GM23338 (cell line): ENCODE results near the gene B3GNT3. TPM values are rescaled to one million over a fixed set of nuclear protein-coding genes. Genes with fewer than 3 reads are reported as not detected.

Experiments
- ATAC-seq: fragments of 200-7000 bp; cut with Tn5 transposase; 3 replicates; pipeline ENCODE4 v1.9.1; 2020
- DNase-seq: peaks from one replicate; pipeline ENCODE4 v3.0.0-alpha.2; 2015; ENCODE audit warnings: low spot score
- H2AFZ ChIP-seq: fragments of 200-600 bp; sonication (generic); 2 replicates; pipeline ENCODE4 v1.8.0; 2016; ENCODE audit warnings: antibody characterized with exemption, mild to moderate bottlenecking, moderate library complexity
- H3F3A ChIP-seq: fragments of 200-600 bp; sonication (generic); replicated peaks from 2 replicates; pipeline ENCODE4 v1.8.0; 2017; ENCODE audit warnings: antibody characterized with exemption, mixed run types, low read depth
- H3K27ac ChIP-seq: fragments of 200-600 bp; sonication (generic); 2 replicates; pipeline ENCODE4 v1.6.1; 2016; ENCODE audit warnings: low read depth
- H3K27me3 ChIP-seq: fragments of 200-600 bp; sonication (generic); 2 replicates; pipeline ENCODE4 v1.8.0; 2016; ENCODE audit warnings: mild to moderate bottlenecking, mixed run types, moderate library complexity; ENCODE audit not compliant: insufficient read depth
- H3K36me3 ChIP-seq: fragments of 200-600 bp; sonication (generic); 2 replicates; pipeline ENCODE4 v1.8.0; 2016; ENCODE audit warnings: mild to moderate bottlenecking; ENCODE audit not compliant: insufficient read depth
- H3K4me1 ChIP-seq: fragments of 200-600 bp; sonication (generic); 2 replicates; pipeline ENCODE4 v1.8.0; 2016; ENCODE audit warnings: mild to moderate bottlenecking, moderate library complexity; ENCODE audit not compliant: insufficient read depth
- H3K4me2 ChIP-seq: fragments of 200-600 bp; sonication (generic); 2 replicates; pipeline ENCODE4 v1.7.1; 2017; ENCODE audit warnings: mixed run types
- H3K4me3 ChIP-seq: fragments of 200-600 bp; sonication (generic); 2 replicates; pipeline ENCODE4 v1.6.1; 2016; ENCODE audit warnings: mixed run types
- H3K79me2 ChIP-seq: fragments of 200-600 bp; sonication (generic); replicated peaks from 2 replicates; pipeline ENCODE4 v1.8.0; 2017; ENCODE audit warnings: mild to moderate bottlenecking; ENCODE audit not compliant: insufficient read depth
- H3K9me2 ChIP-seq: fragments of 200-600 bp; sonication (generic); 2 replicates; pipeline ENCODE4 v1.8.0; 2017; ENCODE audit not compliant: insufficient read depth
- H4K20me1 ChIP-seq: fragments of 200-600 bp; sonication (generic); replicated peaks from 2 replicates; pipeline ENCODE4 v1.8.0; 2017; ENCODE audit warnings: mild to moderate bottlenecking; ENCODE audit not compliant: insufficient read depth
- H3K27ac Mint-ChIP-seq: 2 replicates; pipeline ENCODE4 v1.8.0; 2020; ENCODE audit warnings: inconsistent platforms, mild to moderate bottlenecking, moderate library complexity, mixed read lengths
- H3K27me3 Mint-ChIP-seq: 3 replicates; pipeline ENCODE4 v1.8.0; 2022; ENCODE audit warnings: low read depth, mild to moderate bottlenecking, moderate library complexity, mixed read lengths, inconsistent platforms; ENCODE audit not compliant: insufficient read depth, poor library complexity
- H3K36me3 Mint-ChIP-seq: 3 replicates; pipeline ENCODE4 v1.8.0; 2021; ENCODE audit warnings: low read depth, mild to moderate bottlenecking, inconsistent platforms, moderate library complexity, mixed read lengths
- H3K4me1 Mint-ChIP-seq: 3 replicates; pipeline ENCODE4 v1.8.0; 2020; ENCODE audit warnings: mild to moderate bottlenecking, inconsistent platforms, mixed read lengths
- H3K4me3 Mint-ChIP-seq: 3 replicates; pipeline ENCODE4 v1.8.0; 2021; ENCODE audit warnings: moderate library complexity, mild to moderate bottlenecking, inconsistent platforms, mixed read lengths
- H3K9me3 Mint-ChIP-seq: 3 replicates; pipeline ENCODE4 v1.8.0; 2020; ENCODE audit warnings: moderate library complexity, mild to moderate bottlenecking, inconsistent platforms, mixed read lengths
- CREB1 ChIP-seq: fragments of 250-450 bp; sonication (Bioruptor Pico); IDR thresholded peaks from 2 replicates; pipeline ENCODE4 v1.5.0; 2020; ENCODE audit warnings: low read depth, mild to moderate bottlenecking, moderate library complexity
- EZH2phosphoT487 ChIP-seq: fragments of 200-600 bp; sonication (generic); IDR thresholded peaks from one replicate; pipeline ENCODE4 v1.8.1; 2018; ENCODE audit warnings: antibody characterized with exemption; ENCODE audit not compliant: unreplicated experiment
- ZNF114 ChIP-seq: fragments of 250-450 bp; sonication (Bioruptor Pico); IDR thresholded peaks from 2 replicates; pipeline ENCODE4 v1.5.0; 2020; ENCODE audit warnings: mild to moderate bottlenecking, moderate library complexity
- polyA plus RNA-seq: library from polyadenylated mRNA; unstranded; fragments of >200 nt; fragmentation: Nextera tagmentation; extraction: Ambion mirVana; gene quantifications from 2 replicates; pipeline ENCODE4 v1.2.1, GENCODE V29; 2016
- total RNA-seq: library from RNA; depleted of rRNA; stranded (reverse); fragments of >200 nt; shearing (Covaris generic); gene quantifications from 2 replicates; pipeline ENCODE4 v1.2.3, GENCODE V29; 2014
- TF ChIP-seq, protein P1 (sequence below), 2 experiments: fragments of 200-600 bp in 1 of 2; sonication (generic) in 1 of 2; conservative IDR thresholded peaks; 2 replicates each; pipeline versions ENCODE4 v1.5.1 to v1.6.1; 2016 to 2017; ENCODE audit warnings: antibody characterized with exemption in 2 of 2, low read depth in 2 of 2, mild to moderate bottlenecking in 2 of 2, moderate library complexity in 1 of 2
- TF ChIP-seq, protein P2 (sequence below): fragments of 250-450 bp; sonication (Bioruptor Pico); IDR thresholded peaks from 2 replicates; pipeline ENCODE4 v1.5.0; 2020; ENCODE audit warnings: mild to moderate bottlenecking, moderate library complexity

B3GNT3 gene
- total and polyA plus RNA-seq, 2 experiments from 2014 or later: 0.99 to 1.9 TPM

DNA sequence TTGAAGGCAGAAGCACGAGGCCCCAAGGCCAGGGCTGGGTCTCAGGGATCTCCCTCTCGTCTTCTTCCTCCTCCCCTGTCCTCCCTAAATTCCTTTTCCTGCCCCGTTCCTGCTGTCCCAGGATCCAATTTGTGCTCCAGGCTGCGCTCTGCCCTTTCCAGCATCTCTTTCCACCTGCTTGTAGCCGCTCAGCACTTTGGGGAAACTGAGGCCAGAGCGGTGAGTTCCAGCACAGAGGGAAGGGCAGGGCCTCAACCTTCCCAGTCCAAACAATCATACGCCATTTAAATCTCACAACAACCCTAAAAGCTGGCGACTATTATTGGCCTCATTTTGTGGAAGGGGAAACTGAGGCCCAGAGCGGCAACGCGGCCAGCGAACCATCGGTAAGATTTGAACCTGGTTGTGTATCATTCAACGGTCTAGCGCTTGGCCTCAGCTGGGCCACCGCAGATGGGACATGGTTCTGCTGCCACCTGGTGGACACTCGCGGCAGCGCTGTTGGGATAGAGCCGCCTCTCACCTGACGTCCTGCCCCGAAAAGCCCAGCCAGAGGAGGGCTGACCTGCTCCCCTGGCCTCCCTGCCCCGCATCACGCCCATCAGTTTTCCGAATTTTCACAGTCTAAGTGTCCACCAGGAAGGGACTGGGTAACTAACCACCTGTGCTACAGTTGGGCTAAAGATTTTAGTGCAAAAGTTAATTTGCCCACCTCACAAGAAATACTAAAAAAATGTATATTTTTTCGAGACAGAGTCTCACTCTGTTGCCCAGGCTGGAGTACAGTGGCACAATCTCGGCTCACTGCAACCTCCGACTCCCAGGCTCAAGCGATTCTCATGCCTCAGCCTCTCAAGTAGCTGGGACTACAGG lies 60.6 kb downstream of the B3GNT3 start:
- Mint-ChIP-seq H3K36me3 (peaks cover 10% of the 10 kb centered on the region), H3K27ac (no peak overlapping the region), H3K27me3 (peaks cover 15% of the 10 kb centered on the region), H3K9me3 (peaks cover 11% of the 10 kb centered on the region; the same call in 2 of the 3 replicates), H3K4me3 (no peak overlapping the region), H3K4me1 (peaks cover 5% of the 10 kb centered on the region)
- H3K9me2 ChIP-seq: no peaks in the 10 kb centered on the region
- no peaks in the 10 kb centered on the region for H3K27me3 ChIP-seq
- DNase-seq: peak; percentile 89
- TF ChIP-seq EZH2phosphoT487 (no peak), CREB1 (CRISPR knock-in tag) (0 out of 2 replicates have a peak, but pooled peaks have one; percentile 19), ZNF114 (CRISPR knock-in tag) (no peak)
- TF ChIP-seq, protein P1, sequence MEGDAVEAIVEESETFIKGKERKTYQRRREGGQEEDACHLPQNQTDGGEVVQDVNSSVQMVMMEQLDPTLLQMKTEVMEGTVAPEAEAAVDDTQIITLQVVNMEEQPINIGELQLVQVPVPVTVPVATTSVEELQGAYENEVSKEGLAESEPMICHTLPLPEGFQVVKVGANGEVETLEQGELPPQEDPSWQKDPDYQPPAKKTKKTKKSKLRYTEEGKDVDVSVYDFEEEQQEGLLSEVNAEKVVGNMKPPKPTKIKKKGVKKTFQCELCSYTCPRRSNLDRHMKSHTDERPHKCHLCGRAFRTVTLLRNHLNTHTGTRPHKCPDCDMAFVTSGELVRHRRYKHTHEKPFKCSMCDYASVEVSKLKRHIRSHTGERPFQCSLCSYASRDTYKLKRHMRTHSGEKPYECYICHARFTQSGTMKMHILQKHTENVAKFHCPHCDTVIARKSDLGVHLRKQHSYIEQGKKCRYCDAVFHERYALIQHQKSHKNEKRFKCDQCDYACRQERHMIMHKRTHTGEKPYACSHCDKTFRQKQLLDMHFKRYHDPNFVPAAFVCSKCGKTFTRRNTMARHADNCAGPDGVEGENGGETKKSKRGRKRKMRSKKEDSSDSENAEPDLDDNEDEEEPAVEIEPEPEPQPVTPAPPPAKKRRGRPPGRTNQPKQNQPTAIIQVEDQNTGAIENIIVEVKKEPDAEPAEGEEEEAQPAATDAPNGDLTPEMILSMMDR (conservative IDR thresholded peaks at IDR 0.05; ENCODE audit: low read depth in 2 of 2): peak; percentile 88 to 99
- TF ChIP-seq, protein P2, sequence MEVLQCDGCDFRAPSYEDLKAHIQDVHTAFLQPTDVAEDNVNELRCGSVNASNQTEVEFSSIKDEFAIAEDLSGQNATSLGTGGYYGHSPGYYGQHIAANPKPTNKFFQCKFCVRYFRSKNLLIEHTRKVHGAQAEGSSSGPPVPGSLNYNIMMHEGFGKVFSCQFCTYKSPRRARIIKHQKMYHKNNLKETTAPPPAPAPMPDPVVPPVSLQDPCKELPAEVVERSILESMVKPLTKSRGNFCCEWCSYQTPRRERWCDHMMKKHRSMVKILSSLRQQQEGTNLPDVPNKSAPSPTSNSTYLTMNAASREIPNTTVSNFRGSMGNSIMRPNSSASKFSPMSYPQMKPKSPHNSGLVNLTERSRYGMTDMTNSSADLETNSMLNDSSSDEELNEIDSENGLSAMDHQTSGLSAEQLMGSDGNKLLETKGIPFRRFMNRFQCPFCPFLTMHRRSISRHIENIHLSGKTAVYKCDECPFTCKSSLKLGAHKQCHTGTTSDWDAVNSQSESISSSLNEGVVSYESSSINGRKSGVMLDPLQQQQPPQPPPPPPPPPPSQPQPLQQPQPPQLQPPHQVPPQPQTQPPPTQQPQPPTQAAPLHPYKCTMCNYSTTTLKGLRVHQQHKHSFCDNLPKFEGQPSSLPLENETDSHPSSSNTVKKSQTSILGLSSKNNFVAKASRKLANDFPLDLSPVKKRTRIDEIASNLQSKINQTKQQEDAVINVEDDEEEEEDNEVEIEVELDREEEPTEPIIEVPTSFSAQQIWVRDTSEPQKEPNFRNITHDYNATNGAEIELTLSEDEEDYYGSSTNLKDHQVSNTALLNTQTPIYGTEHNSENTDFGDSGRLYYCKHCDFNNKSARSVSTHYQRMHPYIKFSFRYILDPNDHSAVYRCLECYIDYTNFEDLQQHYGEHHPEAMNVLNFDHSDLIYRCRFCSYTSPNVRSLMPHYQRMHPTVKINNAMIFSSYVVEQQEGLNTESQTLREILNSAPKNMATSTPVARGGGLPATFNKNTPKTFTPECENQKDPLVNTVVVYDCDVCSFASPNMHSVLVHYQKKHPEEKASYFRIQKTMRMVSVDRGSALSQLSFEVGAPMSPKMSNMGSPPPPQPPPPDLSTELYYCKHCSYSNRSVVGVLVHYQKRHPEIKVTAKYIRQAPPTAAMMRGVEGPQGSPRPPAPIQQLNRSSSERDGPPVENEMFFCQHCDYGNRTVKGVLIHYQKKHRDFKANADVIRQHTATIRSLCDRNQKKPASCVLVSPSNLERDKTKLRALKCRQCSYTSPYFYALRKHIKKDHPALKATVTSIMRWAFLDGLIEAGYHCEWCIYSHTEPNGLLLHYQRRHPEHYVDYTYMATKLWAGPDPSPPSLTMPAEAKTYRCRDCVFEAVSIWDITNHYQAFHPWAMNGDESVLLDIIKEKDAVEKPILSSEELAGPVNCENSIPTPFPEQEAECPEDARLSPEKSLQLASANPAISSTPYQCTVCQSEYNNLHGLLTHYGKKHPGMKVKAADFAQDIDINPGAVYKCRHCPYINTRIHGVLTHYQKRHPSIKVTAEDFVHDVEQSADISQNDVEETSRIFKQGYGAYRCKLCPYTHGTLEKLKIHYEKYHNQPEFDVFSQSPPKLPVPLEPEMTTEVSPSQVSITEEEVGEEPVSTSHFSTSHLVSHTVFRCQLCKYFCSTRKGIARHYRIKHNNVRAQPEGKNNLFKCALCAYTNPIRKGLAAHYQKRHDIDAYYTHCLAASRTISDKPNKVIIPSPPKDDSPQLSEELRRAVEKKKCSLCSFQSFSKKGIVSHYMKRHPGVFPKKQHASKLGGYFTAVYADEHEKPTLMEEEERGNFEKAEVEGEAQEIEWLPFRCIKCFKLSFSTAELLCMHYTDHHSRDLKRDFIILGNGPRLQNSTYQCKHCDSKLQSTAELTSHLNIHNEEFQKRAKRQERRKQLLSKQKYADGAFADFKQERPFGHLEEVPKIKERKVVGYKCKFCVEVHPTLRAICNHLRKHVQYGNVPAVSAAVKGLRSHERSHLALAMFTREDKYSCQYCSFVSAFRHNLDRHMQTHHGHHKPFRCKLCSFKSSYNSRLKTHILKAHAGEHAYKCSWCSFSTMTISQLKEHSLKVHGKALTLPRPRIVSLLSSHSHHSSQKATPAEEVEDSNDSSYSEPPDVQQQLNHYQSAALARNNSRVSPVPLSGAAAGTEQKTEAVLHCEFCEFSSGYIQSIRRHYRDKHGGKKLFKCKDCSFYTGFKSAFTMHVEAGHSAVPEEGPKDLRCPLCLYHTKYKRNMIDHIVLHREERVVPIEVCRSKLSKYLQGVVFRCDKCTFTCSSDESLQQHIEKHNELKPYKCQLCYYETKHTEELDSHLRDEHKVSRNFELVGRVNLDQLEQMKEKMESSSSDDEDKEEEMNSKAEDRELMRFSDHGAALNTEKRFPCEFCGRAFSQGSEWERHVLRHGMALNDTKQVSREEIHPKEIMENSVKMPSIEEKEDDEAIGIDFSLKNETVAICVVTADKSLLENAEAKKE (CRISPR knock-in tag): no peak
- no peaks in the 10 kb centered on the region for H3K4me1 ChIP-seq
- peaks cover 8% of the 10 kb centered on the region for H3F3A ChIP-seq
- no peak overlapping the region for H3K4me3 ChIP-seq
- H3K4me2 ChIP-seq: no peak overlapping the region
- H3K79me2 ChIP-seq: peaks cover 7% of the 10 kb centered on the region
- H3K36me3 ChIP-seq: peaks cover 5% of the 10 kb centered on the region
- no peak overlapping the region for H3K27ac ChIP-seq
- peak; percentile 55 for ATAC-seq
- peaks cover 4% of the 10 kb centered on the region for H4K20me1 ChIP-seq
- H2AFZ ChIP-seq: no peak overlapping the region
